Measurements from ENCODE around the gene PLCD1.
"Not testable (repeated sequence)": the region's sequence is repeated elsewhere in the genome, so short reads cannot be mapped to it uniquely, and the experiment has no call there.

The PLCD1 gene

GRCh38 chr3:38036906-38037305 lies 7.5 kb upstream of the PLCD1 start:
- no peak for DNase-seq (ENCODE audit: low read depth in 2 of 2)

- no peak for DNase-seq (ENCODE audit: low read depth in 2 of 2)
These were observed 6.8 kb upstream of the PLCD1 start for GRCh38 chr3:38036286-38036685.

- not testable (repeated sequence) for DNase-seq (ENCODE audit: low read depth in 2 of 2)
These were observed 4.9 kb upstream of the PLCD1 start for GRCh38 chr3:38034335-38034734.

GRCh38 chr3:38033586-38033985 lies 4.1 kb upstream of the PLCD1 start:
- not testable (repeated sequence) for DNase-seq (ENCODE audit: low read depth in 2 of 2)

GRCh38 chr3:38032328-38032865 lies 3.0 kb upstream of the PLCD1 start:
- no peak for DNase-seq (ENCODE audit: low read depth in 2 of 2)

- no peak for DNase-seq (ENCODE audit: low read depth in 2 of 2)
These were observed 1.9 kb upstream of the PLCD1 start for GRCh38 chr3:38031022-38031994.

- no peak for DNase-seq (ENCODE audit: low read depth in 2 of 2)
These were observed 932 bp upstream of the PLCD1 start for GRCh38 chr3:38030126-38031021.

- DNase-seq (ENCODE audit: low read depth in 2 of 2), result no peak
These were observed 651 bp downstream of the PLCD1 start for GRCh38 chr3:38028621-38029361.

GRCh38 chr3:38027466-38028465 lies 1.7 kb downstream of the PLCD1 start:
- no peak for DNase-seq (ENCODE audit: low read depth in 2 of 2)

GRCh38 chr3:38026856-38027255 lies 2.6 kb downstream of the PLCD1 start:
- DNase-seq (ENCODE audit: low read depth in 2 of 2), result no peak

GRCh38 chr3:38022896-38023709 lies 6.3 kb downstream of the PLCD1 start:
- DNase-seq (ENCODE audit: low read depth in 2 of 2), result no peak

GRCh38 chr3:38022301-38022700 lies 7.1 kb downstream of the PLCD1 start:
- DNase-seq (ENCODE audit: low read depth in 2 of 2), result no peak

- no peak for DNase-seq (ENCODE audit: low read depth in 2 of 2)
These were observed 8.2 kb downstream of the PLCD1 start for GRCh38 chr3:38021196-38021595.

- no peak for DNase-seq (ENCODE audit: low read depth in 2 of 2)
These were observed 9.1 kb downstream of the PLCD1 start for GRCh38 chr3:38020342-38020726.

- DNase-seq (ENCODE audit: low read depth in 2 of 2), result no peak
These were observed 9.6 kb downstream of the PLCD1 start for GRCh38 chr3:38019658-38020341.

GRCh38 chr3:38018296-38019266 lies 10.9 kb downstream of the PLCD1 start:
- no peak for DNase-seq (ENCODE audit: low read depth in 2 of 2)

- no peak for DNase-seq (ENCODE audit: low read depth in 2 of 2)
These were observed 11.8 kb downstream of the PLCD1 start for GRCh38 chr3:38017445-38018295.

All from stimulated activated CD8-positive, alpha-beta memory T cell treated with anti-CD3 and anti-CD28 coated beads, Interleukin-15, amount 100 ng/mL, for 4 hours (primary cell).